Astrocyte (in vitro differentiated cells and primary cell): Measurements from ENCODE around the gene LRRK2. TPM values are rescaled to one million over a fixed set of nuclear protein-coding genes. Genes with fewer than 3 reads are reported as not detected.

ENCODE experiments used
- DNase-seq: peaks from one replicate; pipeline ENCODE4 v3.0.0-alpha.2; 2010; ENCODE audit warnings: low read depth
- FAIRE-seq: peaks from 2 replicates; lab custom pipeline; 2011; peaks lifted over from hg19 to GRCh38; lab: Jason Lieb, UNC
- H2AFZ ChIP-seq: 2 replicates; pipeline ENCODE4 v1.6.0; 2012; ENCODE audit warnings: low read depth, low read length, inconsistent platforms
- H3K27ac ChIP-seq: 2 replicates; pipeline ENCODE4 v1.5.1; 2011; ENCODE audit warnings: low read depth, low read length, inconsistent platforms
- H3K27me3 ChIP-seq: 2 replicates; pipeline ENCODE4 v1.6.0; 2011; ENCODE audit warnings: low read length, inconsistent platforms; ENCODE audit not compliant: insufficient read depth
- H3K36me3 ChIP-seq: 2 replicates; pipeline ENCODE4 v1.5.1; 2011; ENCODE audit warnings: low read length, inconsistent platforms; ENCODE audit not compliant: insufficient read depth
- H3K4me1 ChIP-seq: 2 replicates; pipeline ENCODE4 v1.5.1; 2011; ENCODE audit warnings: low read length, inconsistent platforms; ENCODE audit not compliant: insufficient read depth
- H3K4me2 ChIP-seq: 2 replicates; pipeline ENCODE4 v1.6.0; 2012; ENCODE audit warnings: low read length, inconsistent platforms
- H3K4me3 ChIP-seq: 2 replicates; pipeline ENCODE4 v1.5.1; 2011; ENCODE audit warnings: low read depth, mild to moderate bottlenecking, low read length, inconsistent platforms; ENCODE audit not compliant: insufficient read depth
- H3K79me2 ChIP-seq: 2 replicates; pipeline ENCODE4 v1.6.0; 2012; ENCODE audit warnings: mild to moderate bottlenecking, low read length, inconsistent platforms; ENCODE audit not compliant: insufficient read depth
- H3K9ac ChIP-seq: 2 replicates; pipeline ENCODE4 v1.6.0; 2012; ENCODE audit warnings: mild to moderate bottlenecking, low read length, inconsistent platforms
- H3K9me3 ChIP-seq: 2 replicates; pipeline ENCODE4 v1.5.1; 2012; ENCODE audit warnings: low read depth, mild to moderate bottlenecking, low read length, inconsistent platforms; ENCODE audit not compliant: insufficient read depth
- H4K20me1 ChIP-seq: 2 replicates; pipeline ENCODE4 v1.6.0; 2012; ENCODE audit warnings: low read length, inconsistent platforms; ENCODE audit not compliant: insufficient read depth
- H3K27ac Mint-ChIP-seq: one replicate; pipeline ENCODE4 v1.8.0; 2021; ENCODE audit warnings: mild to moderate bottlenecking, mixed read lengths; ENCODE audit not compliant: unreplicated experiment
- H3K27me3 Mint-ChIP-seq: one replicate; pipeline ENCODE4 v1.8.0; 2021; ENCODE audit warnings: low read depth, mixed read lengths; ENCODE audit not compliant: unreplicated experiment
- H3K36me3 Mint-ChIP-seq: one replicate; pipeline ENCODE4 v1.8.0; 2021; ENCODE audit warnings: low read depth, mixed read lengths; ENCODE audit not compliant: unreplicated experiment
- H3K4me1 Mint-ChIP-seq: one replicate; pipeline ENCODE4 v1.8.0; 2021; ENCODE audit warnings: low read depth, mixed read lengths; ENCODE audit not compliant: unreplicated experiment
- H3K4me3 Mint-ChIP-seq: one replicate; pipeline ENCODE4 v1.8.0; 2021; ENCODE audit warnings: mild to moderate bottlenecking, moderate library complexity, mixed read lengths; ENCODE audit not compliant: unreplicated experiment
- H3K9me3 Mint-ChIP-seq: one replicate; pipeline ENCODE4 v1.8.0; 2021; ENCODE audit warnings: mild to moderate bottlenecking, mixed read lengths; ENCODE audit not compliant: unreplicated experiment
- EZH2 ChIP-seq: IDR thresholded peaks from 2 replicates; pipeline ENCODE4 v1.6.1; 2012; ENCODE audit warnings: mild to moderate bottlenecking, low read length, inconsistent platforms; ENCODE audit not compliant: insufficient read depth
- total RNA-seq: library from RNA; stranded (reverse); gene quantifications from 2 replicates; pipeline ENCODE4 v1.2.1, GENCODE V29; 2021
- TF ChIP-seq, protein P1 (sequence below): IDR thresholded peaks from 2 replicates; pipeline ENCODE4 v1.5.1; 2011; ENCODE audit warnings: low read depth, mild to moderate bottlenecking, inconsistent platforms, low read length, moderate library complexity; ENCODE audit not compliant: insufficient read depth

The LRRK2 gene
- total RNA-seq, 1 donor from 2014 or later: 0.02 TPM

- Mint-ChIP-seq H3K4me1 (no peaks in the 10 kb centered on the region), H3K27ac (no peak overlapping the region), H3K4me3 (no peak overlapping the region), H3K36me3 (no peaks in the 10 kb centered on the region), H3K27me3 (no peaks in the 10 kb centered on the region), H3K9me3 (no peaks in the 10 kb centered on the region)
- Histone ChIP-seq H2AFZ (no peak overlapping the region), H3K4me2 (no peak overlapping the region), H3K9me3 (no peaks in the 10 kb centered on the region), H3K79me2 (no peaks in the 10 kb centered on the region), H3K9ac (no peak overlapping the region), H3K27ac (no peak overlapping the region), H3K4me1 (no peaks in the 10 kb centered on the region), H3K36me3 (no peaks in the 10 kb centered on the region), H3K27me3 (no peaks in the 10 kb centered on the region), H3K4me3 (no peak overlapping the region), H4K20me1 (no peaks in the 10 kb centered on the region)
- DNase-seq (no peak), FAIRE-seq (no peak)
- TF ChIP-seq, protein P1, sequence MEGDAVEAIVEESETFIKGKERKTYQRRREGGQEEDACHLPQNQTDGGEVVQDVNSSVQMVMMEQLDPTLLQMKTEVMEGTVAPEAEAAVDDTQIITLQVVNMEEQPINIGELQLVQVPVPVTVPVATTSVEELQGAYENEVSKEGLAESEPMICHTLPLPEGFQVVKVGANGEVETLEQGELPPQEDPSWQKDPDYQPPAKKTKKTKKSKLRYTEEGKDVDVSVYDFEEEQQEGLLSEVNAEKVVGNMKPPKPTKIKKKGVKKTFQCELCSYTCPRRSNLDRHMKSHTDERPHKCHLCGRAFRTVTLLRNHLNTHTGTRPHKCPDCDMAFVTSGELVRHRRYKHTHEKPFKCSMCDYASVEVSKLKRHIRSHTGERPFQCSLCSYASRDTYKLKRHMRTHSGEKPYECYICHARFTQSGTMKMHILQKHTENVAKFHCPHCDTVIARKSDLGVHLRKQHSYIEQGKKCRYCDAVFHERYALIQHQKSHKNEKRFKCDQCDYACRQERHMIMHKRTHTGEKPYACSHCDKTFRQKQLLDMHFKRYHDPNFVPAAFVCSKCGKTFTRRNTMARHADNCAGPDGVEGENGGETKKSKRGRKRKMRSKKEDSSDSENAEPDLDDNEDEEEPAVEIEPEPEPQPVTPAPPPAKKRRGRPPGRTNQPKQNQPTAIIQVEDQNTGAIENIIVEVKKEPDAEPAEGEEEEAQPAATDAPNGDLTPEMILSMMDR: peak; percentile 18
- no peak for TF ChIP-seq EZH2
These were observed 150.3 kb downstream of the LRRK2 start for GRCh38 chr12:40375076-40375475.

DNA sequence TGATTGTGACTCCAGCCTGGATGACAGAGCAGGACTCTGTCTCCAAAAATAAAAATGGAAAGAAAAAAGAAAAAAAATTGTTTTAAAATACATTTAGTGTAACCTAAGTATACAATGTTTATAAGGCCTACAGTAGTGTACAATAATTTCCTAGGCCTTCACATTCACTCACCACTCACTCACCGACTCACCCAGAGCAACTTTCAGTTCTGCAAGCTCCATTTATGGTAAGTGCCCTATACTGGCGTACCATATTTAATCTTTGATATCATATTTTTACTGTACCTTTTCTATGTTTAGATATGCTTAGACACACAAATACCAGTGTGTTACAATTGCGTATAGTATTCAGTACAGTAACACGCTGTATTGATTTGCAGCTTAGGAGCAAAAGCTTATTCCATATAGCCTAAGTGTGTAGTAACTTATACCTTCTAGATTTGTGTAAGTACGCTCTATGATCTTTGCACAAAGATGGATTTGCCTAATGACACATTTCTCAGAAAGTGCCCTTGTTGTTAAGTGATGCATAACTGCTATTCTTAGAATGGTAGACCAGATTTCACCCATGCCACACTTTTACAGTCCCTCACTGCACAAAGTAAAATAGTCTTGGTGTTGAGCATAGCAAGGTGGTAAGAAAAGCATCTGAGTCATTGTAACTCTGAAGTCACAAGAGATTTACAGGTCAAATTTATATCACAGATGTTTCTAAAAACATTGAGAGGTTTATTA is 151.9 kb downstream of the LRRK2 start:
- Histone ChIP-seq H4K20me1 (no peaks in the 10 kb centered on the region), H3K4me2 (no peak overlapping the region), H3K27me3 (no peaks in the 10 kb centered on the region), H2AFZ (no peak overlapping the region), H3K9me3 (no peaks in the 10 kb centered on the region), H3K27ac (no peak overlapping the region), H3K4me1 (no peaks in the 10 kb centered on the region), H3K4me3 (no peak overlapping the region), H3K9ac (no peak overlapping the region), H3K36me3 (no peaks in the 10 kb centered on the region), H3K79me2 (no peaks in the 10 kb centered on the region)
- no peak for DNase-seq
- H3K36me3 Mint-ChIP-seq: no peaks in the 10 kb centered on the region
- H3K9me3 Mint-ChIP-seq: no peaks in the 10 kb centered on the region
- no peak overlapping the region for H3K4me3 Mint-ChIP-seq
- H3K27ac Mint-ChIP-seq: no peak overlapping the region
- TF ChIP-seq, protein P1: no peak
- no peak for TF ChIP-seq EZH2
- no peaks in the 10 kb centered on the region for H3K27me3 Mint-ChIP-seq
- no peaks in the 10 kb centered on the region for H3K4me1 Mint-ChIP-seq
- FAIRE-seq: no peak

- Histone ChIP-seq H3K27ac (no peak overlapping the region), H3K9ac (no peak overlapping the region), H3K79me2 (no peaks in the 10 kb centered on the region), H3K4me1 (no peaks in the 10 kb centered on the region), H3K9me3 (no peaks in the 10 kb centered on the region), H3K36me3 (no peaks in the 10 kb centered on the region), H3K27me3 (no peaks in the 10 kb centered on the region), H3K4me3 (no peak overlapping the region), H2AFZ (no peak overlapping the region), H3K4me2 (no peak overlapping the region), H4K20me1 (no peaks in the 10 kb centered on the region)
- H3K4me1 Mint-ChIP-seq: no peaks in the 10 kb centered on the region
- no peaks in the 10 kb centered on the region for H3K36me3 Mint-ChIP-seq
- TF ChIP-seq, protein P1: no peak
- TF ChIP-seq EZH2: no peak
- no peaks in the 10 kb centered on the region for H3K9me3 Mint-ChIP-seq
- no peak overlapping the region for H3K27ac Mint-ChIP-seq
- no peak overlapping the region for H3K4me3 Mint-ChIP-seq
- FAIRE-seq (no peak), DNase-seq (no peak)
- no peaks in the 10 kb centered on the region for H3K27me3 Mint-ChIP-seq
These were observed 153.9 kb downstream of the LRRK2 start for GRCh38 chr12:40378691-40379090.
